Measurements from ENCODE around the gene USP48.

DNA sequence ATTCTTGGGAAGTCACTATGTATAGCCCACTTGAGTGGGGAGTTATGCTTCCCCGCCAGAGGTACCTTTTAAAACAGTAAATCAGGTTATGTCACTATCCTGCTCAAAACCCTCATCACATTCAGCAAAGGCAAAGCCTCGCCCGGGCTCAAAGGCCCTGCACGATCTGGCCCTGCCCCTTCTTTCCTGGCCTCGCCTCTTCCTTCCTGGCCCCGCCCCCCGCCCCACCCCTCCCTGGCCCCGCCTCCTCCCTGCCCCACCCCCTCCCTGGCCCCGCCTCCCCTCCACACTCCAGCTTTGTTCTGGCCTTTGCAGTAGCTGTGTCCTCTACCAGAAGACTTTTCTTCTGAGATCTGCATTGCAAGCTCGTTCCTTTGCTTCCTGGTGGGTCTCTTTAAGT is 35.7 kb upstream of the USP48 start:
- TF ChIP-seq, protein P1, sequence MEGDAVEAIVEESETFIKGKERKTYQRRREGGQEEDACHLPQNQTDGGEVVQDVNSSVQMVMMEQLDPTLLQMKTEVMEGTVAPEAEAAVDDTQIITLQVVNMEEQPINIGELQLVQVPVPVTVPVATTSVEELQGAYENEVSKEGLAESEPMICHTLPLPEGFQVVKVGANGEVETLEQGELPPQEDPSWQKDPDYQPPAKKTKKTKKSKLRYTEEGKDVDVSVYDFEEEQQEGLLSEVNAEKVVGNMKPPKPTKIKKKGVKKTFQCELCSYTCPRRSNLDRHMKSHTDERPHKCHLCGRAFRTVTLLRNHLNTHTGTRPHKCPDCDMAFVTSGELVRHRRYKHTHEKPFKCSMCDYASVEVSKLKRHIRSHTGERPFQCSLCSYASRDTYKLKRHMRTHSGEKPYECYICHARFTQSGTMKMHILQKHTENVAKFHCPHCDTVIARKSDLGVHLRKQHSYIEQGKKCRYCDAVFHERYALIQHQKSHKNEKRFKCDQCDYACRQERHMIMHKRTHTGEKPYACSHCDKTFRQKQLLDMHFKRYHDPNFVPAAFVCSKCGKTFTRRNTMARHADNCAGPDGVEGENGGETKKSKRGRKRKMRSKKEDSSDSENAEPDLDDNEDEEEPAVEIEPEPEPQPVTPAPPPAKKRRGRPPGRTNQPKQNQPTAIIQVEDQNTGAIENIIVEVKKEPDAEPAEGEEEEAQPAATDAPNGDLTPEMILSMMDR (IDR thresholded peaks at IDR 0.05 in 4 of 5, conservative IDR thresholded peaks at IDR 0.05 in 1 of 5): no peak
- no peak for TF ChIP-seq POLR2A (IDR thresholded peaks at IDR 0.05)

Data from gastrocnemius medialis (tissue), 4 donors.